Small intestine (tissue), 7 donors: ENCODE data around the gene NCBP3. TPM values are rescaled to one million over a fixed set of nuclear protein-coding genes. Genes with fewer than 3 reads are reported as not detected.

ENCODE experiments used
- DNase-seq, 2 donors: peaks; one replicate each; pipeline versions ENCODE4 v3.0.0 to v3.0.0-alpha.2; 2013
- FAIRE-seq: peaks from 2 replicates; lab custom pipeline; 2012; peaks lifted over from hg19 to GRCh38; lab: Jason Lieb, UNC
- H3K27ac ChIP-seq, 3 donors: one replicate each; pipeline ENCODE4 v1.5.1; 2013; ENCODE audit warnings: low read length in 2 of 3, mild to moderate bottlenecking in 2 of 3, control low read depth in 1 of 3, inconsistent platforms in 1 of 3, low read depth in 1 of 3, moderate library complexity in 1 of 3
- H3K27me3 ChIP-seq, 3 donors: one replicate each; pipeline ENCODE4 v1.6.1; 2013; ENCODE audit warnings: low read length in 3 of 3, inconsistent platforms in 1 of 3; ENCODE audit not compliant: control insufficient read depth in 3 of 3, insufficient read depth in 3 of 3
- H3K36me3 ChIP-seq, 3 donors: one replicate each; pipeline ENCODE4 v1.6.1; 2013; ENCODE audit warnings: low read length in 3 of 3, inconsistent platforms in 1 of 3, low read depth in 1 of 3, mild to moderate bottlenecking in 1 of 3, moderate library complexity in 1 of 3; ENCODE audit not compliant: control insufficient read depth in 3 of 3, insufficient read depth in 2 of 3
- H3K4me1 ChIP-seq, 3 donors: one replicate each; pipeline ENCODE4 v1.6.1; 2013; ENCODE audit warnings: low read length in 2 of 3, inconsistent platforms in 1 of 3, low read depth in 1 of 3, mild to moderate bottlenecking in 1 of 3, moderate library complexity in 1 of 3; ENCODE audit not compliant: control insufficient read depth in 3 of 3, insufficient read depth in 2 of 3
- H3K4me3 ChIP-seq, 3 donors: one replicate each; pipeline ENCODE4 v1.5.1; 2013; ENCODE audit warnings: low read length in 3 of 3, control low read depth in 1 of 3, inconsistent platforms in 1 of 3, low read depth in 1 of 3, mild to moderate bottlenecking in 1 of 3, moderate library complexity in 1 of 3
- H3K9me3 ChIP-seq, 2 donors: one replicate each; pipeline ENCODE4 v1.6.1; 2013; ENCODE audit warnings: low read depth in 1 of 2, low read length in 1 of 2; ENCODE audit not compliant: control insufficient read depth in 2 of 2, insufficient read depth in 1 of 2
- WGBS, 3 donors: extraction: QIAGEN DNeasy Blood & Tissue Kit; methylation state at CpG; one replicate each; pipeline ENCODE4 v1.1.7; 2013; 5-methylcytosine and 5-hydroxymethylcytosine counted together
- polyA plus RNA-seq, 4 donors: library from polyadenylated mRNA; stranded (reverse) in 3 of 4; unstranded in 1 of 4; fragments of 200-250 nt in 3 of 4; fragments of 120-200 nt in 1 of 4; gene quantifications; one replicate each; pipeline versions ENCODE4 v1.2.1 to v1.2.3, GENCODE V29; 2013
- donor health status: healthy with polysubstance abuse.
- donor health status: control.
- donor health status: control.
- donor health status: Bipolar disorder and iron deficiency.
- donor health status: healthy.

The NCBP3 gene
- polyA plus RNA-seq, 4 donors = 14.9 to 64.3 (median 21.2) TPM

DNA sequence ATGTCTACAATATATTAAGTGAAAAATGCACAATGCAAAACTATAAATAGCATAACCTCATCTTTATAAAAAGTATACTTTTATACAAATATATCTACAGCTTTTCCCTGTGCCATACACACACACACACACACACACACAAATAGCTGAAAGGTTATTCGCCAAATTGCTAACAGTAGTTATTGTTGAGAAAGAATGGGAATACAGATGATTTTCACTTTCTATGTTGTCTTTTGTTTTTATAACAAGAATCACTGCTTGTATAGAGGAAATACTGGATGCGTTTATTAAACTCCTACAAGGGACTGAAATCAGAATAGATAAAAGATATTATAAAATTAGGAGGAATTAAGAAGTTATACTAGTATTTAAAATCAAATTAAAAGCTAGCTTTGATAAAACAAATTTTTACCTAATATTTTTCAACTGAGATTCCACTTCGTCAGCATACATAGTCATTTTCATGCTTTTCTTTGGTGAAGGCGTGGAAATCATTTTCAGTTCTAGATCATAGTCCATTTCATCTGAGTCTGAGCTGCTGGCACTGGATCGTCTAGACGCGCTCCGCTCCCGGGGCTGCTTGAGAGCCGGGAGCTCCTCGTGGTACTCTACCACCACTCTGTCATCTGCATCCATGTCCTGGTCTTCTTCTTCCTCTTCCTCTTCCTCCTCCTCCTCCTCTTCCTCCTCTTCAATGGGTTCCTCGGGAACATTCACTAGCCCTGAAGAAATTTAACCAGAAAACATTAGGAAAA lies 28.0 kb downstream of the NCBP3 start:
- Histone ChIP-seq H3K9me3 (no peaks in the 10 kb centered on the region), H3K36me3 (peaks cover 4 to 62% (median 25%) of the 10 kb centered on the region in 3 donors), H3K4me1 (no peaks in the 10 kb centered on the region), H3K4me3 (no peak overlapping the region), H3K27me3 (no peaks in the 10 kb centered on the region), H3K27ac (no peak overlapping the region)
- 92 to 93% (median 92%) methylated on average over 12 of the region's 12 CpGs for whole genome bisulfite sequencing, 3 donors
- DNase-seq (no peak), FAIRE-seq (no peak)

DNA sequence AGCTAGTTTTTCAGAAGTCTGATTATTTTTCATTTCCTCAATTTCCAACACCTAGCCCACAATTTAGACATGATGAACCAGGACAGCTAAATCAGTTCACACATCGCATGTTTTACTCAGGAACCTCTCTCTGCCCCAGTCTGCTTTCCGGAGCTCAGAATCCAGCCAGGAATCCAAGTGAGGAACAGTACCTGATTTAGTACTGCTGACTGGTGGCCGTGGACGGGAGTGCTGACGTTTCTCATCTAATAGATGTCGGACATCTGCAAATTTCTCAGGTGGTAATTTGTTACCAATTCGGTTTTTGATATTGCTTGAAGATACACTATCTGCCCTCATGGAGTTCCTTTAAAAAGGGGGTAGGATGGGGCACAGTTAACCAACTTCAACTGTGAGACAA lies 30.1 kb downstream of the NCBP3 start:
- Histone ChIP-seq H3K27ac (no peak overlapping the region), H3K4me3 (no peak overlapping the region), H3K27me3 (no peaks in the 10 kb centered on the region), H3K36me3 (peaks cover 4 to 65% (median 27%) of the 10 kb centered on the region in 3 donors), H3K9me3 (no peaks in the 10 kb centered on the region), H3K4me1 (no peaks in the 10 kb centered on the region)
- 91 to 94% (median 93%) methylated on average over 7 of the region's 7 CpGs for WGBS, 3 donors
- no peak for FAIRE-seq
- DNase-seq = no peak

DNA sequence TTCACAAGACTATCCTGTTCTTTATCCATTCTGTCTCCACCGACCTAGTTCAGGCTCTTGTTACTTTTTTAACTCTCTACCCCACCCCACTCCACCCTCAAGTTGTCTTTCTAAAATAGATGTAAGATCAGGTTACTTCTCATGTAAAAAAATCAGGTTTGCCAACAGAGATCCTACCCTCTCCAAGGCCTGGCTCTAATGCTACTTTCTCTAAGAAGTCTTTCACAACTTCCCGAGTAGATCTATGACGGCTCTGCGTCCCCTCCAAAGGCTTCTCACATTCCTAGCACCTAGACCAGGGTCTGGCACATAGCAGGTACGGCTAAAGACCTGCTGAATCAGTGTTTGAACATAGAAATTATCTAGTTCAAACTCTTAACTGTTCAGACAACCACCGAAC lies 30.9 kb downstream of the NCBP3 start:
- DNase-seq (no peak), FAIRE-seq (no peak)
- no peaks in the 10 kb centered on the region for H3K4me1 ChIP-seq
- no peak overlapping the region for H3K4me3 ChIP-seq
- H3K27me3 ChIP-seq = no peaks in the 10 kb centered on the region
- no peak overlapping the region for H3K27ac ChIP-seq
- WGBS, 3 donors = 87 to 94% (median 93%) methylated on average over 6 of the region's 6 CpGs
- peaks cover 7 to 68% (median 30%) of the 10 kb centered on the region in 3 donors for H3K36me3 ChIP-seq
- no peaks in the 10 kb centered on the region for H3K9me3 ChIP-seq

DNA sequence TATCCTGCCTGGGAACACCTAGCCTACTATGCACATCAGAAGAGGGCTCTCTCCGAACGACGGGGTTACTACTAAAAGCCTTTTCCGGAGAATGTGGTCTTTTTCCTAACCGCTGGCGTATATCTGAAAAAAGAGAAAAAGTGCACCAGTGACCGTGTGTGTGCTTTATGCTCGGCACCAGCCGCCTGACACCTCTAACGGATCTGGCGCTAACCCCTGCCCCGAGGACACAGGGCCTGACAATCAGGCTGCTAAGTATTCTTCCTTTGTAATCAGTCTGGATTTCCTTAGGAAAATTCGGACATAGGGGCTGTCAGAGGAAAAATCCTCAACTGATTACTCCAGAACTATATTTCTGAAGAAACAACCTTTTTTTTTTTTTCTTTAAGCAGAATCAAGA lies 31.7 kb downstream of the NCBP3 start:
- FAIRE-seq = no peak
- H3K27ac ChIP-seq = no peak overlapping the region

DNA sequence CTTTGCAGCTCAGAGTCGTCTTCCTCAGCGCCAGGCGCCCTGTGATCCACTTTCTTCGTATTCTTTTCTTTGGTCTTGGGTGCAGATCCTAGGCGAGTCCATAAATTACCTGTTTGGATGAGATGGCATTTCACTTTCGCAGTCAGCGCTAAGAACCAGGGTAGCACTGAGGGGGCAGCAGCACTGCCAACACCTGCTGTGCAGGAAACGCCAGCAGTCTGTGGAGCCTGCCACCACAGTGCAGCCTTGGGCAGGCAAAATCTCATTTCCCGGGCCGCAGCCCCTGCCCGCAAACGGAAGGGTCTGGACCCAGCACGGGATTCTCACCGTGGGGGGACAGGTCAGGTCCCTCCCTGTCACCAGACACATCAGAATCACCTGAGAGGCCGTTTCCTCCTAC lies 32.9 kb downstream of the NCBP3 start:
- no peaks in the 10 kb centered on the region for H3K27me3 ChIP-seq
- H3K4me3 ChIP-seq = no peak overlapping the region
- FAIRE-seq (no peak), DNase-seq (no peak)
- peaks cover 5 to 72% (median 29%) of the 10 kb centered on the region in 3 donors for H3K36me3 ChIP-seq
- no peaks in the 10 kb centered on the region for H3K9me3 ChIP-seq
- no peak overlapping the region for H3K27ac ChIP-seq
- 93 to 96% (median 93%) methylated on average over 15 of the region's 15 CpGs for WGBS, 3 donors
- H3K4me1 ChIP-seq = no peaks in the 10 kb centered on the region

More for the DNA sequence above, 31.7 kb downstream of the NCBP3 start:
- Histone ChIP-seq H3K36me3 (peaks cover 7 to 68% (median 31%) of the 10 kb centered on the region in 3 donors), H3K27me3 (no peaks in the 10 kb centered on the region), H3K4me1 (no peaks in the 10 kb centered on the region), H3K4me3 (no peak overlapping the region), H3K9me3 (no peaks in the 10 kb centered on the region)
- DNase-seq = no peak
- WGBS, 3 donors = 94 to 97% (median 96%) methylated on average over 13 of the region's 13 CpGs

DNA sequence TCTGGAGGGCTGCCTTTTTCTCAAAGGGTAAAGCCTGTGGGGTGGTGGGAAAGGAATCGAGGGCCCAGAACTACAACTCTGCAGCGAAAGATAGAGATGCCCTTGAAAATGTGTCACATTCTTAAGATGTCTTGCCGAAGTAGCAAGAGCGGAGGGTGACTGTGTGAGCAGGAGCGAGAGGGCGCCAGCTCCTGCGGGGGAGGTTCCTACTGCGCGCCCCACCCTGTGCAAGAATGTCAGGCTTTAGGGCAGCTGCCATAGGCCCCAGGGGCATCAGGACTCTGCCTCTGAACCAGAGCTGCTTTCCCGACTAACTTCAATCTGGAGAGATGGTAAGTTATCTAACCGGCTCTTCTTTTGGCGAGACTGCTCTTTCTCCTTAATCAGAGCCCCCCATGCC lies 33.3 kb downstream of the NCBP3 start:
- H3K27me3 ChIP-seq = no peaks in the 10 kb centered on the region
- WGBS, 3 donors = 90 to 95% (median 94%) methylated on average over 12 of the region's 12 CpGs
- H3K4me1 ChIP-seq = no peaks in the 10 kb centered on the region
- DNase-seq (no peak), FAIRE-seq (no peak)
- no peak overlapping the region for H3K27ac ChIP-seq
- peaks cover 5 to 73% (median 29%) of the 10 kb centered on the region in 3 donors for H3K36me3 ChIP-seq
- no peak overlapping the region for H3K4me3 ChIP-seq
- no peaks in the 10 kb centered on the region for H3K9me3 ChIP-seq

DNA sequence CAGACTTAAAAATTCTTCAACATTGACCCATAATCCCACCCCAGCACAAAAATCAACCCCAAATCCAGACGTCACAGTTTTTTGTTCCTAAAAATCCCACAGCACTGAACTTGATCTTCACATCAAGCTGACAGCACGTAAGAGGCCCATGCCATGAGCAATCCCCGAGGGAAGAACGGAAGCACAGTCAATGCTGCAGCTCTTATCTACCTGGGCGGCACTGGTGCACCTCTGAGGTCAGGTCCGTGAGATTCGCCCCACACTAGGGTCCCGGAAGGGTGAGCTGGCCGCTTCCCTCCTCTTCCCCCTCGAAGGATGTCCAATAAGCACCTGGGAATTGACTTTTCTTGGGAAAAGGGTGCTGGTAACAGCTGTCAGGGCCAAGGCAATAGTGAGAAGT lies 33.8 kb downstream of the NCBP3 start:
- 88 to 93% (median 92%) methylated on average over 10 of the region's 10 CpGs for WGBS, 3 donors
- Histone ChIP-seq H3K4me3 (no peak overlapping the region), H3K27ac (no peak overlapping the region), H3K36me3 (peaks cover 5 to 75% (median 29%) of the 10 kb centered on the region in 3 donors), H3K4me1 (no peaks in the 10 kb centered on the region), H3K27me3 (no peaks in the 10 kb centered on the region), H3K9me3 (no peaks in the 10 kb centered on the region)
- no peak for FAIRE-seq
- DNase-seq = no peak

DNA sequence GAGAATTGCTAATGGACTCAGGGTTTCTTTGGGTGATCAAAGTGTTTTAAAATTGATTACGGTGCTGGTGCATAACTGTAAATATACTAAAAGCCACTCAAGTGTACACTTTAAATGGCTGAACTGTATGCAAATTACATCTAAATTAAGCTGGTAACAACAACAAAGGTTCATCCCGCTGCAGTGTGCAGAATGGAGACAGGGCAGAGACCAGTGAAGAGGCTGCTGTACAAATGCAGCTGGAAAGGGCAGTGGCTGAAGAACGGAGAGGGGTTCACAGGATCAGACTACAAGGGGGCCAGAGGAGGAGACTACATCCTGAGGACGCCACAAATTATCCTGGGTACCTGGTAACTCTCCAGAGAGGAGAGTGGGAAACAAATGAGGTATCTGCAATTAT lies 36.0 kb downstream of the NCBP3 start:
- Histone ChIP-seq H3K27ac (no peak overlapping the region), H3K4me1 (peaks cover 0 to 8% (median 0%) of the 10 kb centered on the region in 3 donors), H3K9me3 (no peaks in the 10 kb centered on the region), H3K27me3 (no peaks in the 10 kb centered on the region), H3K4me3 (no peak overlapping the region), H3K36me3 (peaks cover 5 to 70% (median 24%) of the 10 kb centered on the region in 3 donors)
- WGBS, 3 donors = 85 to 93% (median 88%) methylated on average over 4 of the region's 4 CpGs
- FAIRE-seq (no peak), DNase-seq (no peak)
